NCI-H69 (cell line): ENCODE results near the gene DGKI.

Experiments
- DNase-seq: peaks from one replicate; lab custom pipeline; 2025; lab: John Stamatoyannopoulos, UW

The DGKI gene

GRCh38 chr7:137343281-137343841, 503.4 kb downstream of the DGKI start, which contains the start of gene PTN:
Gene PTN, minus strand, starts transcription at chr7:137343733. Its CDS starts 88,760 bp downstream, at chr7:137254973.
- DNase-seq = peak; percentile 88

- DNase-seq = peak; percentile 52
Measured at GRCh38 chr7:137342828-137343261, 503.9 kb downstream of the DGKI start.

- peak; percentile 38 for DNase-seq
Measured at GRCh38 chr7:137342265-137342664, 504.5 kb downstream of the DGKI start.

- DNase-seq = peak; percentile 68
Measured at GRCh38 chr7:137337902-137338301, 508.9 kb downstream of the DGKI start.

- DNase-seq = no peak
Measured at GRCh38 chr7:137335814-137336213, 511.0 kb downstream of the DGKI start.

GRCh38 chr7:137331378-137331777, 515.4 kb downstream of the DGKI start:
- peak; percentile 86 for DNase-seq
